ENCODE measurements around the gene FAM89B.

Gene FAM89B

DNA sequence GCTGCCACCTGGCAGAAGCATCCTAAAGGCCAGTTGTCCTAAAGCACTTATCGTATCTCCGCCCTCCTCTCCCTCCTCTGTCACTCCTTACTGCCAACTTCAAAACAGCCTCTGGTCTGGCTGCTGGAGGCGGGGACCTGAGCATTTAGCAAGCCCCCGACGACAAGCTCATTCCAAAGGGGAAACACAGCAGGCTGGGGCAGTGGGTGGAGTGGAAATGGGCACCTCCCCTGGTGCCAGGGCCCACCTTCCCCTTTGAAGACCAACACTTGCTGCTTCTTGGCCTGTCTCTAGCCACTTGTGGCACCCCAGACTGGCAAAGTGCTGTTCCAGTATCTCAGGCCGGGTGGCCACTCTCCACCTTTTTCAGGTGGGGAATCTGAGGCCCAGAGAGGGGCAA is 38.1 kb downstream of the FAM89B start:
- no peaks in the 10 kb centered on the region for H3K9me3 ChIP-seq (ENCODE audit: insufficient read depth, low read depth, low read length)
- no peak overlapping the region for H3K9ac ChIP-seq (ENCODE audit: low read depth, low read length)
- WGBS, result 72% methylated on average over 6 of the region's 6 CpGs
- H3K27me3 ChIP-seq (ENCODE audit: insufficient read depth, low read length), result no peaks in the 10 kb centered on the region
- H3K27ac ChIP-seq (ENCODE audit: low read depth, low read length), result no peak overlapping the region
- peaks cover 6% of the 10 kb centered on the region for H3K36me3 ChIP-seq (ENCODE audit: insufficient read depth, low read length)
- H3K4me3 ChIP-seq (ENCODE audit: low read length), result no peak overlapping the region
- H3K4me1 ChIP-seq (ENCODE audit: insufficient read depth, low read length), result no peaks in the 10 kb centered on the region

DNA sequence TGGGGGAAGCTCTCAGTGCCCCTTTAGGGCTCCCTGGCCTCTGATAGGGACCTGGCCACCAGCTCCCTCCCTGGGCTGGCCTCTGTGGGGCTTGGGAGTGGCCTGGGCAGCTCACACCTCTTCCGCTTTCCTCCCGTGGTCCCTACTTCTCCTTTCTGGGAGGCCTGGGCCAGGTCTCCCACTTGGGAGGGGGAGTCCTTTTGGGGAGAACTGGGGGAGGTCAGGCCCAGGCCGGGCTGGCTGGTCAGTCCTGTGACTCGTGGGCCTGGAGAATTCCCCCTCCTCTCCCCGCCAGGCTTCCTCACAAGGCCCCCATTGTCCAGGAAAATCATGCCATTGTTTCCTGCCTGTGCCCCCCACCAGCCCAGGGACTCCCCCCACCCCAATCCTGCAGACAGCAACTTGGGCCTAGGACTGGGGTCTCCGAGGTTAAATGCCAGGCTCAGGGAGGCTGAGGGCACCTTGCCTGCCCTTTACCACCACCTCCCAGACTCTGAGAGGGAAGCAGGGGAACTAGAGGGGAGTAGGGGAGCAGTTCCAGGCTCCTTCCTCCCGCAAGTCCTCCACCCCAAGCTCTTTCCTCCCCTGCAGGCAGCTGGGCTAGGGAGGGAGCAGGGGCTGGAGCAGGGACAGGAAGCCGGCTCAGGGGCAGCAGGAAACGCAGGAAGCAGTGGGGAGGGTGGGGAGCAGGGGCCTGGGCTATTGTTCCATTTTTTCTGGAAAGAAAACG is 38.9 kb downstream of the FAM89B start:
- H3K27ac ChIP-seq (ENCODE audit: low read depth, low read length), result no peak overlapping the region; the same call in 1 of the 2 replicates
- 74% methylated on average over 8 of the region's 10 CpGs for WGBS
- no peak overlapping the region for H3K4me3 ChIP-seq (ENCODE audit: low read length)
- no peaks in the 10 kb centered on the region; the same call in 1 of the 2 replicates for H3K36me3 ChIP-seq (ENCODE audit: insufficient read depth, low read length)
- 0 out of 2 replicates have a peak overlapping the region, but pooled peaks have one; percentile 6 for H3K9ac ChIP-seq (ENCODE audit: low read depth, low read length)
- no peaks in the 10 kb centered on the region for H3K4me1 ChIP-seq (ENCODE audit: insufficient read depth, low read length)
- H3K9me3 ChIP-seq (ENCODE audit: insufficient read depth, low read depth, low read length), result no peaks in the 10 kb centered on the region
- no peaks in the 10 kb centered on the region for H3K27me3 ChIP-seq (ENCODE audit: insufficient read depth, low read length)

DNA sequence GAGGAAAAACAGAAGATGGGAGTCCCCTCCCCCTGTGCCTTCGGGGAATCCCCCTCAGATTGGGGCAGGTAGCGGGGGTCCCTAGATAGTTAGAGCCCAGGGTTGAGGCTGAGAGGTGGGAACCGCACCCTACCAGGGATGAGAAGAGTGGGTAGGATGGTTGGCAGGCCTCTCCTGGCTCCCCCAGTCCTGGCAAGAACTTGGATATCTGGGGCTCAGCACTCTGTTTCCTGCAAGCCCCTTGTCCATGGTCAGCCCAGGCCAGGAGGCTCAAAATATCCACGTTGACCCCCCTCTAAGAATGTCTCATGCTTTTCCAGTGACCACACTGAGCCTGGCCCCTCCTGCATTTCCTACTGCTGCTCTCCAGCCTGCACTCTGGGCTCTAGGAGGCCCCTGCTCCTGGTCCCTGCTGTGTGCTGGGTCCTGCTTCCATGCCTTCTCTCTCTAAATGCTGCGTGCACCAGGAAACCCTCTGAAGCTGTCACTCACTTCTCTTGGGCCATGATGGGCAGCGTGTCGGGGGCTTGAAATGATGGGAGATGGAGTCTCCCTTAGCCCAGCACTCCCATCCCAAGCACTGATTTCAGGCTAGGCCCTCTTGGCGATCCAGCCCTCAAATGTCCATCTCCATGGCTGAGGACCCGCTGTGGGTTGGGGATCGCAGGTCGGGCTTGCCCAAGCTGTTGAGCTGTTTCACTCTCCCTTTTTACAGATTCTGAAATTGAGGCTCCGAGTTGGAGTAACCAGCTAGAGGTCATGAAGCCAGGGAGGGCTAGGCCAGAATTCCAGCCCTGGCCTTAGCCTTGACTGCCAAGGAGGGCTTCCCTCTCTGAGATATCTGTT is 39.6 kb downstream of the FAM89B start:
- Histone ChIP-seq H3K27me3 (ENCODE audit: insufficient read depth, low read length) (no peaks in the 10 kb centered on the region), H3K36me3 (ENCODE audit: insufficient read depth, low read length) (peaks cover under 1% of the 10 kb centered on the region), H3K4me3 (ENCODE audit: low read length) (no peak overlapping the region), H3K4me1 (ENCODE audit: insufficient read depth, low read length) (0 out of 2 replicates have a peak, but pooled peaks cover 4% of the 10 kb centered on the region), H3K27ac (ENCODE audit: low read depth, low read length) (no peak overlapping the region; the same call in 1 of the 2 replicates), H3K9me3 (ENCODE audit: insufficient read depth, low read depth, low read length) (no peaks in the 10 kb centered on the region), H3K9ac (ENCODE audit: low read depth, low read length) (no peak overlapping the region)
- 86% methylated on average over 12 of the region's 12 CpGs for WGBS

DNA sequence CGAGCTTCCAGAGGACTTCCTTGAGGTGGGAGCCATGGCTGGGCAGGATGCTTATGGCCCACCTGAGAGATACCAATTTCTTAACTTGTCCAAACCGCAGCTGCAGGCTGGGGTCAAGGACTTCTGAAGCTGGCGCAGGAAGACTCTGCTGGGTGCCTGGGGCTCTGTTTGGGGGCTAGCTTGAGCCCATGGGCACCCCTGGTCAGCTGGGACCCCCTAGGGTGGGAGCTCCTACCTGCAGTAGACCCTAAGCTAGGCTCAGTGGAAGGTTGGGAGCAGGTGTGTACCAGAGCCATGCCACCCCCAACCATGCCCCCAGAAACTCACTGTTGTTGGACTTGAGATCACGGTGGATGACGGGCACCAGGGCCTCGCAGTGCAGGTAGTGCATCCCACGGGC is 40.4 kb downstream of the FAM89B start:
- no peaks in the 10 kb centered on the region for H3K9me3 ChIP-seq (ENCODE audit: insufficient read depth, low read depth, low read length)
- H3K9ac ChIP-seq (ENCODE audit: low read depth, low read length), result no peak overlapping the region
- H3K27ac ChIP-seq (ENCODE audit: low read depth, low read length), result no peak overlapping the region
- 0 out of 2 replicates have a peak, but pooled peaks cover 4% of the 10 kb centered on the region for H3K4me1 ChIP-seq (ENCODE audit: insufficient read depth, low read length)
- H3K27me3 ChIP-seq (ENCODE audit: insufficient read depth, low read length), result no peaks in the 10 kb centered on the region
- peaks cover 8% of the 10 kb centered on the region for H3K36me3 ChIP-seq (ENCODE audit: insufficient read depth, low read length)
- H3K4me3 ChIP-seq (ENCODE audit: low read length), result peak overlapping the region; percentile 76; the same call in 1 of the 2 replicates
- WGBS, result 96% methylated on average over 7 of the region's 7 CpGs

DNA sequence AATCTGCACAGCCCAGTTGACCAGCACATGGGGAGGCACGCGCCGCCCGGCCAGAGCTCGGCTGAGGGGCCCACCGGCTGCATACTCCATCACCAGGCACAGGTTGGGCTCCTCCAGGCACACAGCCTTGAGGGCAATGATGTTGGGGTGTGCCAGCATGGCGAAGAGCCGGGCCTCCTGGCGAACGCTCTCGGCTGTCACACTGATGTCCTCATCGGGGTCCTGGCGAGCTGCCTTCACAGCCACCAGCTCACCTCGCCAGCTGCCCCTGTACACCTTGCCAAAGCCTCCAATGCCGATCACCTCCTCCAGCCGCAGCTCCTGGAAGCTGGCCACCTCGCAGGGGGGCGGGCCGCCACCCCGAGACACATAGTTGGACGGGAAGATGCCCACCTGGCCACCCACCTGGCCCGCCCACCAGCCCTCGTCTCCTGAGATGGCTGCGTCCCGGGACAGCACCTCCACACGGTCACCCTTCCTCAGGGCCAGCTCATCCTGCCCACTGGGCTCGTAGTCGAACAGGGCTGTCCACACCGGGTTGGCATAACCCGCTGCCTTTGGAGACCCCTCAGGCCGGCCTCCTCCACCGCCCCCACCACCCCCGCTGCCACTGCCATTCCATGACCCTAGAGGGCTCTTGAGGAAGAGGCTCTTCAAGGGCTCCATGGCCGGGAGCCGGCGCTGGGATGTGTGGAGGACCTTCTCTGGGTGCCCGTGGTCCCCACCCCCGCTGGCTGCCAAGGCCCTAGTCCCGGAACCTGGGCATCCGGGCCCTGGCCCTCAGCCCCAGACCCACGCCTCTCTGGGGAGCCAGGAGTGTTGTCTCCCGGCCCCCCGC is 41.0 kb downstream of the FAM89B start:
- Histone ChIP-seq H3K27ac (ENCODE audit: low read depth, low read length) (peak overlapping the region; percentile 93), H3K4me3 (ENCODE audit: low read length) (peak overlapping the region; percentile 76), H3K9me3 (ENCODE audit: insufficient read depth, low read depth, low read length) (no peaks in the 10 kb centered on the region), H3K4me1 (ENCODE audit: insufficient read depth, low read length) (0 out of 2 replicates have a peak, but pooled peaks cover 4% of the 10 kb centered on the region), H3K36me3 (ENCODE audit: insufficient read depth, low read length) (peaks cover 14% of the 10 kb centered on the region), H3K9ac (ENCODE audit: low read depth, low read length) (peak overlapping the region; percentile 83), H3K27me3 (ENCODE audit: insufficient read depth, low read length) (no peaks in the 10 kb centered on the region)
- 62% methylated on average over 43 of the region's 43 CpGs for WGBS

DNA sequence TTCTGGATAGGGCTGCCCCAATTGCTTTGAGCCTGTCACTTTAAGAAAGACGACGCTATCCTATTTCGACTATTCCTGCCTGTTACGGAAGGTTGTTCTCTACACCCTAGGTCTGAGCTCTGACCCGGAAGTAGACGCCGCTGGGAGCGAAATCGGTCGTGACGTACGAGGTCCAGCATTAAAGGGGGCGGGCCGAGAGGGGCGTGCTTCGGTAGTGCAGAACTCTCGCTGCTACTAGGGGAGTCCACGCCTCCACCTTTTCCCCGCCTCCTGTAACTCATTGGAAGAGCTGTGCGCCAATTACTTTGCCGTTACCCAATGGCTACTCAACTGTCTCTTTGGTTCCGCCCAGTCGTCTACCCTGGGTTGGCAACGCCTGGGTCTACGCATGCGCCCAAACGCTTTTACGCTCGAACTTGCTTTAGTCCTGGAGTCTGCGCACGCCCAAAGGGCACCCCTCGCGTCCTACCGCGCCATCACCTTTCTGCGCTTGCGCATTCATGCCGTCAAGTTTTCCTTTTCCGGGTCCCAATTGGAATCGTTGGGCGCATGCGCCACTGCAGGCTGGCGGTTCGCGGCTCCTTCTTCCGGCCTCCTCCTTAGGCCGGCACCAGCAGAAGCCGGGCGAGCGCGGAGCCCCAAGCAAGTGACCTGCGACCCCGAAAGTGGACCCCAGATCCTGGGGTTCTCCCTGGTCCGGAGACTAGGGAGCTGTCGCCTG is 43.1 kb downstream of the FAM89B start, which contains the start of gene PCNX3:
Gene PCNX3, plus strand, starts transcription at position 548 of the 721 bp plus-strand sequence. CDS start 536 bp downstream, outside the sequence.
- Histone ChIP-seq H3K27ac (ENCODE audit: low read depth, low read length) (peak within 1 kb of the TSS; percentile 93), H3K4me3 (ENCODE audit: low read length) (peak within 1 kb of the TSS; percentile 76), H3K9ac (ENCODE audit: low read depth, low read length) (peak within 1 kb of the TSS; percentile 83), H3K27me3 (ENCODE audit: insufficient read depth, low read length) (no peaks in the 10 kb centered on the region), H3K9me3 (ENCODE audit: insufficient read depth, low read depth, low read length) (no peaks in the 10 kb centered on the region), H3K36me3 (ENCODE audit: insufficient read depth, low read length) (peaks cover 35% of the 10 kb centered on the region), H3K4me1 (ENCODE audit: insufficient read depth, low read length) (0 out of 2 replicates have a peak, but pooled peaks cover 4% of the 10 kb centered on the region)
- under 1% methylated on average over 55 of the region's 55 CpGs for whole genome bisulfite sequencing

DNA sequence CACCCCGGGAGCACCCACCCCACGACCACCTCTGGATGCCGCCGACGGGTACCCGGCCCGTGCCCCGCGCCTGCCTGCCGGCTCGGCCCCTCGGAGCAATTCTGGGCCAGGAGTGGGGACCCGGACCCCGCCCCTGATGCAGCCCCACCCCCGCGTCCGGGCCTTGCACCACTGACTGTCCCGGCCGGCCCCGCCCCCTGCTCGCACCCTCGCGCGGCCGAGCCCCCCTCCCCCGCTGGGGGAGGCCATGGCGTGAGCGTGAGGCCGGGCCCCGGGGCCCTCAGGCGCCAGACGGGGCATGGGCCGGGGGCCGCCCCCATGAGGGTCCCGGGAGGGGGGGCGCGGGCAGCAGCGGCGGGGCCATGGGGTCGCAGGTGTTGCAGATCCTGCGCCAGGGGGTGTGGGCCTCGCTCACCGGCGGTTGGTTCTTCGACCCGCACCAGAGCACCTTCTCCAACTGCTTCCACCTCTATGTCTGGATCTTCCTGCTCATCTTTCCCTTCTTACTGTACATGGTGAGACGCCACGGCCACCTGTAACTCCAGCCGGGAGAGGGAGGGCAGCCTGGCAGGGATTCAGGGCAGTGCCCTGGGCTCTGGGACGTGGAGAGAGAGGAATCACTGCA is 43.7 kb downstream of the FAM89B start:
- Histone ChIP-seq H3K9ac (ENCODE audit: low read depth, low read length) (peak overlapping the region; percentile 62), H3K27ac (ENCODE audit: low read depth, low read length) (peak overlapping the region; percentile 90; the same call in 1 of the 2 replicates), H3K36me3 (ENCODE audit: insufficient read depth, low read length) (peaks cover 41% of the 10 kb centered on the region), H3K27me3 (ENCODE audit: insufficient read depth, low read length) (no peaks in the 10 kb centered on the region), H3K9me3 (ENCODE audit: insufficient read depth, low read depth, low read length) (no peaks in the 10 kb centered on the region), H3K4me3 (ENCODE audit: low read length) (peak overlapping the region; percentile 76), H3K4me1 (ENCODE audit: insufficient read depth, low read length) (0 out of 2 replicates have a peak, but pooled peaks cover 4% of the 10 kb centered on the region)
- WGBS, result 3% methylated on average over 50 of the region's 50 CpGs

DNA sequence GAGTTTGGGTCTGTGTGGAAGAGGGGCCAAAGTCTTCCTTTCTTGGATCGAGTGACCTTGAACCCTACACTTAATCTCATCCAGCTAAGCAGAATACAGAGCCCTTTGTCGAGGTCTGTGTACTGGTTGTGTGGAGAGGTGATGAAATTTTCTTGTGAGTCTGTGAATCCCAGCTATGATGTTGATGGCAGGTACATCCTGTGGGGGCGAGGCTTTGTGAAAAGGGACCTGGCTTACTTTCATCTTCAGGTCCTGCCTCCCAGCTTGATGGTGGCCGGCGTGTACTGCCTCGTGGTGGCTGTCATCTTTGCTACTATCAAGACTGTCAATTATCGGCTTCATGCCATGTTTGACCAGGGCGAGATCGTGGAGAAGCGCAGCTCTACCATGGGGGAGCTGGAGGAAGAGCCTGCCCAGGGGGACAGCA is 44.2 kb downstream of the FAM89B start:
- Histone ChIP-seq H3K4me1 (ENCODE audit: insufficient read depth, low read length) (0 out of 2 replicates have a peak, but pooled peaks cover 4% of the 10 kb centered on the region), H3K9me3 (ENCODE audit: insufficient read depth, low read depth, low read length) (no peaks in the 10 kb centered on the region), H3K27me3 (ENCODE audit: insufficient read depth, low read length) (no peaks in the 10 kb centered on the region), H3K4me3 (ENCODE audit: low read length) (peak overlapping the region; percentile 76), H3K27ac (ENCODE audit: low read depth, low read length) (no peak overlapping the region), H3K36me3 (ENCODE audit: insufficient read depth, low read length) (peaks cover 45% of the 10 kb centered on the region), H3K9ac (ENCODE audit: low read depth, low read length) (peak overlapping the region; percentile 62)
- WGBS, result 88% methylated on average over 9 of the region's 10 CpGs

DNA sequence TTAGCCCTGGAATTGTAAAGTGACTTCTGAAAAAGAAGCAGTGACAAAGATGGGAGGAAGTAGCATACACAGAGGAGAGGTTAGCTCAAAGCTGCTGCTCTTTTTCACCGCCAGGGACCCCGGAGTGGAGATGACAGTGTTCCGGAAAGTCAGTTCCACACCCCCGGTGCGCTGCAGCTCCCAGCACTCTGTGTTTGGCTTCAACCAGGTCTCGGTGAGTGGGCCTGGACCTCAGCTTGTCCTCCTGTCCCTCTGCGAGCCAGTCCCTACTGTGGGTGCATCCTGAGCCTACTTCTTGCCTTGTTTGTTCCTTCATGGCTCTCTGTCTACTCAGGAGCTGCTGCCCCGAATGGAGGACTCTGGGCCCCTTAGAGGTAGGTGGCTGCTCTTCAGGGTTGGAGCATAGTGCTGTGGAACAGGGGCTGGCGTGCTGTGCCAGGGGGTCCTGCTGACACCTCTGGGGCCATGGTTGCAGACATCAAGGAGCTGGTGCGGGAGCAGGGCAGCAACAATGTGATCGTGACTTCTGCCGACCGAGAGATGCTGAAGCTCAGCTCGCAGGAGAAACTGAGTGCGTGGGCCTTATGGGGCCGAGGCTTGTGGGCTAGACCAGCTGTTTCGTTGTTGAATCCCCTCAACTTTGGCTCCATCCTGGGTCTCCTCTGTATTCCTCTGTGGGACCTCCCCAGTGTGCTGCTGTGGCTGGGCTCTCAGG is 45.0 kb downstream of the FAM89B start:
- Histone ChIP-seq H3K27me3 (ENCODE audit: insufficient read depth, low read length) (no peaks in the 10 kb centered on the region), H3K9me3 (ENCODE audit: insufficient read depth, low read depth, low read length) (no peaks in the 10 kb centered on the region), H3K4me3 (ENCODE audit: low read length) (peak overlapping the region; percentile 76), H3K27ac (ENCODE audit: low read depth, low read length) (no peak overlapping the region), H3K9ac (ENCODE audit: low read depth, low read length) (no peak overlapping the region), H3K36me3 (ENCODE audit: insufficient read depth, low read length) (peaks cover 49% of the 10 kb centered on the region), H3K4me1 (ENCODE audit: insufficient read depth, low read length) (0 out of 2 replicates have a peak, but pooled peaks cover 4% of the 10 kb centered on the region)
- WGBS, result 95% methylated on average over 17 of the region's 17 CpGs

Measured in HUES64 (cell line).